Mesangial cell (primary cell): ENCODE results near the gene SDHAF2. TPM values are rescaled to one million over a fixed set of nuclear protein-coding genes. Genes with fewer than 3 reads are reported as not detected.

Experiments
- total RNA-seq: library from RNA; depleted of rRNA; stranded (reverse); fragments of >200 nt; gene quantifications from 2 replicates; pipeline ENCODE4 v1.2.3, GENCODE V29; 2015

Gene SDHAF2
- 45.1 and 47.8 TPM in 2 replicates for total RNA-seq

DNA sequence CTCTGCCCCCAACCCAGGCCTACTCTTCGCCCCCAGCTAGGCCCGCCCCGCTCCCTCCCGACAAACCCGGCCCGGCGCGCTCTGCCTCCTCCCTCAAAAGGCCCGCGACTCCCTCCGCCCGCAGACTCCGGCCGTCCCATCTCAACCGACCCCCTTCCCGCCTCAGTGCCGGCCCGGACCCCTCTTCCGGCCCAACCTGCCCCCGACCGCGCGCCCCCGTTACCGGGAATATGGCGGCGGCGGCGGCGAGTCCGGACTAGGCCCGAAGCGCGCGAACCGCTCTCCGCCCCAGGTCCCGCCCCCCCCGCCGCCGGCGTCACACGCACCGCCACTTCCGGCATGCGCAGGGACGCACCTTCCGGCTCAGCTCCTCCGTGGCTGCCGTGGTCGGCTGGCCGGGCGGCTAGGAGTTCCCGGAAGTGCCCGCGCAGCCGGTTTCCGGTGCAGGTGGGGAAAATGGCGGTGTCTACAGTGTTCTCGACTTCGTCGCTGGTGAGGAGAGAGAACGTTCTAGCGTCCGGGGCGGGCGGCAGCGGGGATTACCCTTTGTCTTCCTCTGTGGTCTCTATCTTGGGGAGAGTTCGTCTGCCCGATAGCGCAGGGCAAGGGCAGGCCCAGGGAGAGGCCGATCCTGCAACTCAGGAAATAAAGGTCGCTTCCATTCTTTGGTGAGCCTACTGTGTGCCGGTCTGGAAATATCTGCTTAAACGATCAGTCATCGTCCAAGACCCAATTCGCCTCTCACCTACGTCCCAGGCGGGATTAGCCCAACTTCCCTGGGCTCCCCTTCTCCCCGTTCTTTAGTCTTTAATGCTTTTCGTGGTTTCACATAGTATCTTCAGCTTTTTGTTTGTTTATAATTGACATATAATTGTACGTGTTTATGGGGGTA is at the start of gene SDHAF2, which contains the start of gene CPSF7:
TSS of gene SDHAF2 (plus strand) at position 434 of the 892 bp plus-strand sequence. CDS start at position 457, 23 bp downstream.
TSS of gene CPSF7 (minus strand) at position 285 of the 892 bp plus-strand sequence. CDS start 740 bp downstream, outside the sequence.

Other genes with a start within 250 kb of the SDHAF2 start
- gene PGA3, start 226.6 kb upstream of the SDHAF2 start, total RNA-seq = not detected in 2 replicates
- gene PGA4, start 207.8 kb upstream of the SDHAF2 start, total RNA-seq = not detected in 2 replicates
- gene PGA5, start 188.9 kb upstream of the SDHAF2 start, total RNA-seq = not detected in 2 replicates
- 0.49 and 2.2 TPM in 2 replicates for gene VWCE, start 134.8 kb upstream of the SDHAF2 start, total RNA-seq
- 168 and 192 TPM in 2 replicates for gene DDB1, start 97.0 kb upstream of the SDHAF2 start, total RNA-seq
- gene TKFC, start 96.9 kb upstream of the SDHAF2 start, total RNA-seq = 25.3 and 50.5 TPM in 2 replicates
- gene CYB561A3, start 68.2 kb upstream of the SDHAF2 start, total RNA-seq = 50.5 and 56.3 TPM in 2 replicates
- gene TMEM138, start 67.8 kb upstream of the SDHAF2 start, total RNA-seq = 12.5 and 36.2 TPM in 2 replicates
- gene TMEM216, start 37.5 kb upstream of the SDHAF2 start, total RNA-seq = 11.7 and 18.1 TPM in 2 replicates
- 35.5 and 39.1 TPM in 2 replicates for gene CPSF7, start 149 bp upstream of the SDHAF2 start, total RNA-seq
- not detected in 2 replicates for gene LRRC10B, start 78.6 kb downstream of the SDHAF2 start, total RNA-seq
- 0.16 and 4.8 TPM in 2 replicates for gene SYT7, start 151.0 kb downstream of the SDHAF2 start, total RNA-seq